ENCODE results near the gene MYBPC1.
"Not testable (repeated sequence)": the region's sequence is repeated elsewhere in the genome, so short reads cannot be mapped to it uniquely, and the experiment has no call there.

The MYBPC1 gene

GRCh38 chr12:101660662-101661061 is 65.9 kb downstream of the MYBPC1 start:
- DNase-seq: not testable (repeated sequence)

DNA sequence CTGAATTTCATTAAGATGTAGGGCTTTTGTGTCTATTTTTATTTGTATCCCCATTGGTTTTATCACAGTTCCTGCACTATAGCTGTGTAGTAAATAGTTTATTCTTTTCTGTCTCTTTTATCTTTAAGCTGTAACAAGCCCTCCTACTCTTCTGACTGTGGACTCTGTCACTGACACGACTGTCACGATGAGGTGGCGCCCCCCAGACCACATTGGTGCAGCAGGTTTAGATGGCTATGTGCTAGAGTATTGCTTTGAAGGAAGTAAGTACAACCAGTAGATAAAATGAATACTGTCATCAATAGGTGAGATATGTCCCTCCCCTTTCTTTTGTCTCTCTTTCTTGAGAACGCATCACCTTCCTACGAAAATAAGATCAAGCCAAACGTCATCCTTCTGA is 68.5 kb downstream of the MYBPC1 start:
- DNase-seq: no peak

DNA sequence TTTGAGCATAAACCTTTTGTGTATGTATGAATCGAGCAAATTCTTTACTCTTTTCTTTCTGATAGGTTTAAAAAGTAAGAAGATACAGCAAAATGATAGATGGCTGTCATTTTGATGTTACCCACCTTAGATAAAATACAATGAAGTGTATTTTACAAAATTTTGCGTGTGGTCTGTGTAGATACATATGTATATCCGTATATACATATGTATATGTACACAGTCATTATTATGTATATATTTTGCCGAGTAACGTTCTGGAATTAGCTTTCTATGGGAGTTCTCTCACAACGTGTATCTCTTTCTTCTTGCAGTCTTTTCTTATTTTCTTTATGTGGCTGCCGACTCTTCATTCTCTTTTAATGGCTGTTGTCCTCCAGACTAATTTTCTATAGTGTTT is 70.2 kb downstream of the MYBPC1 start:
- DNase-seq: no peak

DNA sequence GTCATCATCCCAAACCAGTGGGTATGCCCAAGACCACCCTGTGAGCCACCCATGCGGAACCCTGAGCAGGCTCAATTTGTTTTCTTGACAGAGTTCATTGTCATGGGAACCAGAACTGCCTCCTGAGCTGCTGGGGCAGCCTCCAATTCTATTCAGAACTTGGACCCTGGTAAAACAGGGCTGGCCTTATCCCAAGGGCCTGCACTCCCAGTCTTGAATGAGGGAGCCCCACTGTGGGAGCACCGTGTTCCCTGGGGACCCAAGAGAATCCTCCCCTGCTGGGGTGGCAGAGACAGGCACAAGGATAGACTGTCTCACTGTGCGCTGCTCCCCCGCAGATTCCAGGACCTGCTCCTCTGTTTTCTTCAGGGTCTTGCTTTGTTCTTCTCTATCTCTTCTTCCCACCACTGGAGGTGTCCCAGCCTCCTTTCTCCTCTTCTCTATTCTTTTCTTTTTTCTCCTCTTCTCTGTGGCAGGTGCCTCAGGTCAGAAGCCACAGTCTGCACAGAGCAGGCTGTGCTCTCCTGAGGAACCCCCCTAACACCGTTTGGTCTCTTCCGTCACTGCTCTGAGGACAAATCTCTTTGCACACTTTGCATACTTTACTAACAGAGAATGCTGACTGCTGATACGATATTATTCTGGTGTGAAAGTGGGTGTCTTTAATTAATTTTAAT is 71.4 kb downstream of the MYBPC1 start:
- no peak for DNase-seq

- DNase-seq: no peak
Measured at GRCh38 chr12:101667591-101667990, 72.8 kb downstream of the MYBPC1 start.

DNA sequence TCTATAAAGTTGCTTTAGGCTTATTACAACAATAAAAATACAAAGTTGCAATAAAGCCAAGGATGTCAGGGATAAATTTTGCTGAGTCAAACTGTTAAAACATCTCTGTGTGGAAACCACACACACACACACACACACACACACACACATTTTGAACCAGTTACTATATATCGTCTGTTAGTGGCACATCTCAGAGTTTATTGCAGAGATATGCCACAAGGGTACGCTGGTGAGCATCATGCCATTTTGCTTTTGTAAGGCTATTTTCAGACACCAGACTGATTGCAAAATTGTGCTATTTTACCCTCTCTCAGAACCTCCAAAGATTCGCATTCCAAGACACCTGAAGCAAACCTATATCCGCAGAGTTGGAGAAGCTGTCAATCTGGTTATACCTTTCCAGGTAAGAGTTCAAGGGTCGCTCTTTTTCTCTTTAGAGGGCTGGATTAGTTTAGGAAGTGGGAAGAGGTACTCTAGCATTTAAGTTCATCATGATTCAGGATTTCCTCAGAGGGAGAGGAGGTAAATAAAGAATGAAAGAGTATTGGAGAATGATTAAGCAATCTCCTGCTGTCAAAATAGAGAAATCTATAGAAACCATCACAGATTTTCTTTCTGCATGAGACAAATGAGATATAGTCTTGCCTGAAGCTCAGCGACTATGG is 75.4 kb downstream of the MYBPC1 start:
- peak; percentile 60 for DNase-seq

GRCh38 chr12:101671157-101671791 is 76.5 kb downstream of the MYBPC1 start:
- peak; percentile 37 for DNase-seq

GRCh38 chr12:101671833-101672232 is 77.1 kb downstream of the MYBPC1 start:
- DNase-seq: no peak

- DNase-seq: no peak
Measured at GRCh38 chr12:101675555-101675954, 80.8 kb downstream of the MYBPC1 start.

- not testable (repeated sequence) for DNase-seq
Measured at GRCh38 chr12:101676497-101676896, 81.7 kb downstream of the MYBPC1 start.

DNA sequence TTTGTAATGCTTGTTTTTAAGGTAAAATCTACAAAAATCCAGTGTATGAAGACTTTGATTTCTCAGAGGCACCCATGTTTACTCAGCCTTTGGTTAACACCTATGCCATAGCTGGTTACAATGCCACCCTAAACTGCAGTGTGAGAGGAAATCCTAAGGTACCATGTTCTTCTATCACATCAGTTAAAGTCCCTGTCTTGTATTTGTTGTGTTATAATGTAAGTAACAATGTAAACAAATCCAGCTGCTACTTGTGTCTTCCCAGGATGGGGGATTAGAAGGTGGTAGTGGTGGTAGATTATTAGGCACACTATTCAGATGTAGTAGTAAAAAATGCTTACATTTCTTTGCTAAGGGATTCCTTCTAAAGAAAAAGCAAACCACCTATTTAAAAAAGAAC is 83.3 kb downstream of the MYBPC1 start:
- DNase-seq: no peak

DNA sequence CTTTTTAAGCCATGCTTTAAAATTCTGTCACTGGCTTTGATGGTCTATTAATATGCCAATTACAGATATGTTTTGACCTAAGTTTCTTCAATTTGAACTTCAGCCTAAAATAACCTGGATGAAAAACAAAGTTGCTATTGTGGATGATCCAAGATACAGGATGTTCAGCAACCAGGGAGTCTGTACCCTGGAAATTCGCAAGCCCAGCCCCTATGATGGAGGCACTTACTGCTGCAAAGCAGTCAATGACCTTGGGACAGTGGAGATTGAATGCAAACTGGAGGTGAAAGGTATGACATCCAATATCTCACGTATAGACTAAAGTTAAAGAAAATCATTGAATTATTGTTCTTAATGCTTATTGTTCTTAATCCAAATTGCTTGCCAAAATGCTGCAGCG is 85.5 kb downstream of the MYBPC1 start:
- no peak for DNase-seq

DNA sequence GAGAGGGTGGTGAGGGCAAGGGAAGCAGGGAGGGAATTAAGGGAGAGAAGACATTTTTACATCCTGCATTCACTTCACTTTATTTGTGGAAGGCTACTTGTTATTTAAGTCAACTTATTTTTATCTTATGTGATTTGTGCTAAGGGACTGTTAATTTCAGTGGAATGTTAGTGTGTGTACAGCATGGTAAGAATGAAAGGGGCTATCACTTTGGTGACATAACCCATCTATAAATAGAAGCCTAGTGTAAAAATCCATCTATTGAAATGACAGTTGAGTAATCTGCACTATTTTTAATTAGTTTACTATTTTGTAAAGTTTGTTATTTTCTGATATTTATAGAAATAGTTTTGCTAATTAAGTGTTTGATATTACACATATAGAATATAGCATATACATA is 85.9 kb downstream of the MYBPC1 start:
- no peak for DNase-seq

DNA sequence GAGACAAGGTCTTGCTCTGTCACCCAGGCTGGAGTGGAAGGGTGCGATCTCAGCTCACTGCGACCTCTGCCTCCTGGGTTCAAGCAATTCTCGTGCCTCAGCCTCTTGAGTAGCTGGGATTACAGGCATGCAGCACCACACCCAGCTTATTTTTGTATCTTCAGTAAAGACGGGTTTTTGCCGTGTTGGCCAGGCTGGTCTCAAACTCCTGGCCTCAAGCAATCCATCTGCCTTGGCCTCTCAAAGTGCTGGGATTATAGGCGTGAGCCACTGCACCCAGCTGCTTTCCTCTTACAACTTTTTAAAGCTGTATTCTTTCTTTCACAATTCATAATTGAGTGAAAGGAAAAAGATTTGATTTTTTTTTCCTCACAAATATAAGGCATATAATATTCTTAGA is 86.9 kb downstream of the MYBPC1 start:
- DNase-seq: not testable (repeated sequence)

- DNase-seq: no peak
Measured at GRCh38 chr12:101685092-101685491, 90.3 kb downstream of the MYBPC1 start.

GRCh38 chr12:101686176-101686575 is 91.4 kb downstream of the MYBPC1 start:
- DNase-seq: no peak

DNA sequence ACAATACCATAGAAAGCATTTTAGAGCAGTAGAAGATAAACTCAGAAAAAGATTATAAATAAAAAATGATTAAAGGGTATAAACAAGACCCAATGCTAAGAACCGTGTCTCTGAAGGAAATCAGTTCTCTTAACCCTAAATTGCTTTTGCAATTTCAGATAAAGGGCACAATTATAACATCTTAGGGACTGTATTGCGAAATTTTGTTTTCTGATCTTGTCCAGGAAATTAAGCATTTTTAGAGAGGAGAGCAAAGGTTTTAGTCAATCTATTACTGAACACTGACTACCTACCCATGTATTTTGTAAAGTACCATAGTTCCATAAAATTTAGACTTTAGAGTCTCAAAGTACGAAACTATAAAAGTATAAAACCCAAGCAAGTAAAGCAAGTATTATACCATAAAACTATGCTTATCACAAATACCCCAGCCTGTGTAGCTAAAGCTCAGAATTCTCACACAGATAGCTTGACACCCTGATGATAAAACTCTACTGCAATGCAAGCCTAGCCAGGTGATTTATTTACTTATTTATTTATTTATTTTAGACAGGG is 95.8 kb downstream of the MYBPC1 start:
- no peak for DNase-seq

GRCh38 chr12:101691503-101692096 is 96.8 kb downstream of the MYBPC1 start:
- no peak for DNase-seq

GRCh38 chr12:101694297-101694848 is 99.6 kb downstream of the MYBPC1 start:
- DNase-seq: no peak

DNA sequence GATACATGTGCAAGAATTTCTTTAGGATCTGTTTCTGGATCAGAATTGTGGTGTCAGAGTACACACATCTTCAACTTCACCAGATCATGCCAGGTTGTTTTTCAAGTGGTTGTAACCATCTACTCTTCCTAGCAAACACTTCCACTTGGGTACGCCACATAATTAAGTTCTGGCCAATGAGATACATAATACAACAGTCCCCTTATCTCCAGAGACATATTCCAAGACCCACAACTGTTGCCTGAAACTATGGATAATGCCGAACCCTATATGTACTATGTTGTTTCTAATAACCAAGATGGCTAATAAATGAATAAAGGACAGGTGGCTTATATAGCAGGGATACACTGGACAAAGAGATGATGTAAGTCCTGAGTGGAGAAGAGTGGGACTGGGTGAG is 100.2 kb downstream of the MYBPC1 start:
- DNase-seq: no peak

GRCh38 chr12:101695706-101696105 is 100.9 kb downstream of the MYBPC1 start:
- no peak for DNase-seq

DNA sequence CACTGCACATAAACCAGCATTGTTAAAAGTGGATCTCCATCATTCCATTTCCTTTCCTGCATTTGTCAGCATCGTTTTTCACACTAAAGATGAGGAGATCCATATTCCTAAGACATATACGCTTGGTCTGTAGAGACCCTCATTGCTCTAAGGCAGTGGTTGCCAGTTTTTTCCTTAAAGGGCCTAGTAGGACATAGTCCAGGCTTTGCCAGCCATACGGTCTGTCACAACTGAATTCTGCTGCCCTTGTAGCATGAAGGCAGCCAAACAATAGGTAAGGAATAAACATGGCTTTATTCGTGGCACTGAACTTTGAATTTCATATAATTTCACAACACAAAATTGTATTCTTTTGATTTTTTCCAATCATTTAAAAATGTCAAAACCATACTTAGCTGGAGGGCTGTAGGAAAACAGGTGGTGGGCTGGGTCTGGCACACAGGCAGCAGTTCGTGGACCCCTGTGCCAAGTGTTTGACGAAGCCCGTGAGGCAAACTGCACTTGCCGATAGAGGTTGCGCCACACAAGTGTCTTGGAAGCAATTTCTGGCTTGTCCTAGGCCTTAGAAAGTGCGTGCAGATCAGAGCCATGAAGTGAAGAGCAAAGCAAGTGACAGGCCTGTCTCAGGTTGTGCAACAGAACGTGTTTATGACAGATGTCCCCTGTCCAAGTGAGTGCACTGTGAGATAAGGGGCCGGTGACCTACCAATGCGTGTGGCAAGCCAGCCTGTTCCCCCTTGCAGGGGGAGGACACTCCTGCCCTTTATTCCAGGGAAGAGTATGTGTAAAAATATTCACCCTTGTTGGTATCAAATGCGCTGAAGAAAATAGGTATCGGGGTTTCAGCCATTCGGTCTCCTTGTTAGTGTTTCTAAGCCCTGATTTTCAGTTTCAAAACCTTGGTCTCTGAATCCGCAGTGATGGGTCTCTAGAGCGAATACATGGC is 101.8 kb downstream of the MYBPC1 start:
- DNase-seq: peak; percentile 1
